Smooth muscle cell (in vitro differentiated cells): Measurements from ENCODE around the gene SHROOM3. TPM values are rescaled to one million over a fixed set of nuclear protein-coding genes. Genes with fewer than 3 reads are reported as not detected.
"Not testable (repeated sequence)": the region's sequence is repeated elsewhere in the genome, so short reads cannot be mapped to it uniquely, and the experiment has no call there.

ENCODE experiments used
- DNase-seq: peaks from one replicate; lab custom pipeline; 2025; ENCODE audit not compliant: unreplicated experiment; lab: John Stamatoyannopoulos, UW
- H2AFZ ChIP-seq: fragments of 200-600 bp; sonication (generic); 2 replicates; pipeline ENCODE4 v1.6.0; 2016; ENCODE audit warnings: antibody characterized with exemption, low read depth, mild to moderate bottlenecking
- H3F3A ChIP-seq: fragments of 200-600 bp; sonication (generic); 2 replicates; pipeline ENCODE4 v1.6.0; 2017; ENCODE audit warnings: antibody characterized with exemption, low read depth
- H3K27ac ChIP-seq: fragments of 200-600 bp; sonication (generic); 2 replicates; pipeline ENCODE4 v1.5.1; 2016; ENCODE audit warnings: low read depth, mild to moderate bottlenecking
- H3K27me3 ChIP-seq: fragments of 200-600 bp; sonication (generic); 2 replicates; pipeline ENCODE4 v1.6.1; 2016; ENCODE audit warnings: low read depth, mild to moderate bottlenecking
- H3K36me3 ChIP-seq: fragments of 200-600 bp; sonication (generic); 2 replicates; pipeline ENCODE4 v1.5.1; 2016; ENCODE audit warnings: low read depth
- H3K4me1 ChIP-seq: fragments of 200-600 bp; sonication (generic); 2 replicates; pipeline ENCODE4 v1.5.1; 2016; ENCODE audit warnings: low read depth
- H3K4me2 ChIP-seq: fragments of 200-600 bp; sonication (generic); 2 replicates; pipeline ENCODE4 v1.6.0; 2016; ENCODE audit warnings: mild to moderate bottlenecking
- H3K4me3 ChIP-seq: fragments of 200-600 bp; sonication (generic); 2 replicates; pipeline ENCODE4 v1.5.1; 2016; ENCODE audit warnings: mild to moderate bottlenecking
- H3K79me2 ChIP-seq: fragments of 200-600 bp; sonication (generic); 2 replicates; pipeline ENCODE4 v1.6.0; 2016; ENCODE audit warnings: low read depth, mild to moderate bottlenecking
- H3K9ac ChIP-seq: fragments of 200-600 bp; sonication (generic); 2 replicates; pipeline ENCODE4 v1.6.0; 2016; ENCODE audit warnings: low read depth
- H3K9me3 ChIP-seq: fragments of 200-600 bp; sonication (generic); replicated peaks from 2 replicates; pipeline ENCODE4 v1.5.1; 2016; ENCODE audit warnings: low read depth
- H4K20me1 ChIP-seq: fragments of 200-600 bp; sonication (generic); 2 replicates; pipeline ENCODE4 v1.6.0; 2016; ENCODE audit warnings: low read depth
- WGBS: methylation state at CpG from one replicate; pipeline ENCODE4 v1.1.7; 2016; ENCODE audit warnings: low lambda C conversion rate; 5-methylcytosine and 5-hydroxymethylcytosine counted together
- polyA plus RNA-seq: library from polyadenylated mRNA; unstranded; fragments of >200 nt; fragmentation: Nextera tagmentation; extraction: Ambion mirVana; gene quantifications from 2 replicates; pipeline ENCODE4 v1.2.1, GENCODE V29; 2016
- total RNA-seq: library from RNA; depleted of rRNA; stranded (reverse); fragments of >200 nt; gene quantifications from 2 replicates; pipeline ENCODE4 v1.2.3, GENCODE V29; 2014
- TF ChIP-seq, protein P1 (sequence below): fragments of 200-600 bp; sonication (generic); IDR thresholded peaks from 2 replicates; pipeline ENCODE4 v1.5.1; 2017; ENCODE audit warnings: borderline replicate concordance, mild to moderate bottlenecking, antibody characterized with exemption; ENCODE audit not compliant: insufficient read depth, poor library complexity, severe bottlenecking

Gene SHROOM3
- total and polyA plus RNA-seq, 2 experiments from 2014 or later, result 10.0 to 31.9 TPM

DNA sequence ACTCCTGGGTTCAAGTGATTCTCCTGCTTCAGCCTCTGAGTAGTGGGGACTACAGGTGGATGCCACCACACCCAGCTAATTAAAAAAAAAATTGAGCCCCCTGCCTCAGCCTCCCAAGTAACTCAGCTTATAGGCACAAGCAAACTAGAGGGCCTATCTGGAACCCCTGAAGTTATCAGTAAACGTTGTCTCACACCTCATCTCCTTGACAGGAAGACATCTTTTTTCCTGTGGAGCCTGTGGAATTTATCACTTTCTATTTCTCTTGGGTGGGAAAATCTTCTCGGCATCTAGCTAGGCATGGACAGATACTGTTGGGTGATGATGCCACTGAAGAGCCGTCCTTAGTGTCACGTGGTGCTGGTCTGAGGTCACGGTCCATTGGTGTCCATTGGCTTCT lies 291.6 kb downstream of the SHROOM3 start:
- H3K4me2 ChIP-seq, result no peak overlapping the region
- no peak overlapping the region for H3K4me3 ChIP-seq
- WGBS, result 84% methylated on average over 5 of the region's 5 CpGs
- TF ChIP-seq, protein P1, sequence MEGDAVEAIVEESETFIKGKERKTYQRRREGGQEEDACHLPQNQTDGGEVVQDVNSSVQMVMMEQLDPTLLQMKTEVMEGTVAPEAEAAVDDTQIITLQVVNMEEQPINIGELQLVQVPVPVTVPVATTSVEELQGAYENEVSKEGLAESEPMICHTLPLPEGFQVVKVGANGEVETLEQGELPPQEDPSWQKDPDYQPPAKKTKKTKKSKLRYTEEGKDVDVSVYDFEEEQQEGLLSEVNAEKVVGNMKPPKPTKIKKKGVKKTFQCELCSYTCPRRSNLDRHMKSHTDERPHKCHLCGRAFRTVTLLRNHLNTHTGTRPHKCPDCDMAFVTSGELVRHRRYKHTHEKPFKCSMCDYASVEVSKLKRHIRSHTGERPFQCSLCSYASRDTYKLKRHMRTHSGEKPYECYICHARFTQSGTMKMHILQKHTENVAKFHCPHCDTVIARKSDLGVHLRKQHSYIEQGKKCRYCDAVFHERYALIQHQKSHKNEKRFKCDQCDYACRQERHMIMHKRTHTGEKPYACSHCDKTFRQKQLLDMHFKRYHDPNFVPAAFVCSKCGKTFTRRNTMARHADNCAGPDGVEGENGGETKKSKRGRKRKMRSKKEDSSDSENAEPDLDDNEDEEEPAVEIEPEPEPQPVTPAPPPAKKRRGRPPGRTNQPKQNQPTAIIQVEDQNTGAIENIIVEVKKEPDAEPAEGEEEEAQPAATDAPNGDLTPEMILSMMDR, result no peak
- H4K20me1 ChIP-seq, result no peaks in the 10 kb centered on the region
- H3K27ac ChIP-seq, result no peak overlapping the region
- H3K79me2 ChIP-seq, result peaks cover 17% of the 10 kb centered on the region
- no peaks in the 10 kb centered on the region for H3F3A ChIP-seq
- H3K4me1 ChIP-seq, result peaks cover 23% of the 10 kb centered on the region
- no peak for DNase-seq
- no peaks in the 10 kb centered on the region for H3K27me3 ChIP-seq
- H3K9me3 ChIP-seq, result no peaks in the 10 kb centered on the region
- H3K36me3 ChIP-seq, result no peaks in the 10 kb centered on the region
- H3K9ac ChIP-seq, result no peak overlapping the region
- H2AFZ ChIP-seq, result no peak overlapping the region

DNA sequence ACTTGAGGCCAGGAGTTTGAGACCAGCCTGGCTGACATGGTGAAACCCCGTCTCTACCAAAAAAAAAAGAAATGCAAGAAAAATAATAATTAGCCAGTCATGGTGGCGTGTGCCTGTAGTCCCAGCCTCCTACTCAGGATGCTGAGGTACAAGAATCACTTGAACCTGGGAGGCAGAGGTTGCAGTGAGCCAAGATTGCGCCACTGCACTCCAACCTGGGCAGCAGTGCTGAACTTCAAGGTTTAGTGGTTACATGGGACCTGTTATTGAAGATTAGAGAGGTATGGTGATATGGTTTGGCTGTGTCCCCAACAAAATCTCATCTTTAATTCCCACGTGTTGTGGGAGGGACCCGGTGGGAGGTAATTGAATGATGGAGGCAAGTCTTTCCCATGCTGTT lies 292.9 kb downstream of the SHROOM3 start:
- not testable (repeated sequence) for DNase-seq, H3K9ac ChIP-seq, H3K36me3 ChIP-seq, H3K4me3 ChIP-seq, H3F3A ChIP-seq, H3K79me2 ChIP-seq, H3K9me3 ChIP-seq, H3K27ac ChIP-seq, H2AFZ ChIP-seq, H3K4me2 ChIP-seq, H4K20me1 ChIP-seq, H3K27me3 ChIP-seq
- H3K4me1 ChIP-seq, result peaks cover 22% of the 10 kb centered on the region
- 95% methylated on average over 5 of the region's 5 CpGs for WGBS

DNA sequence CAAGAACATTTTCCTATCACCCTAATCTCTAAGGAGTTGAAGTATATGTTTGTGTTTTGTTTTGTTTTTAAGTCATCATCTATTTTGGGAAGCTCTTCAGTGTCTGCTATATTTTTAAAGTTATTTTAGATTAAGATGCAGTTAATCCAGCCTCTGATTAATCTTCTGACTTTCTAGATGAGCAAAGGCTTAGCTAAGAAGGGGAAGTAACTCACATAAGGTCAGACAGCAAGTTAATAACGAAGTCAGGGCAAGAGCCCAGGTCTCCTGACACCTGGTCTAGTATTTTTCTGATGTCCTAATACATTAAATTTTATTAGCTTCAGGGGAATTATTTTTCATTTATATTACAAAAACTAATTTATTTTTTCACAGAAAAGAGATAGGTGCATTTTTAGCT lies 294.4 kb downstream of the SHROOM3 start:
- H3K36me3 ChIP-seq, result no peaks in the 10 kb centered on the region
- H3K9me3 ChIP-seq, result no peaks in the 10 kb centered on the region
- no peak overlapping the region for H2AFZ ChIP-seq
- WGBS, result 83% methylated on average over 1 of the region's 1 CpG
- no peaks in the 10 kb centered on the region for H3K27me3 ChIP-seq
- no peak overlapping the region for H3K4me2 ChIP-seq
- H3K79me2 ChIP-seq, result peaks cover 6% of the 10 kb centered on the region
- peaks cover 7% of the 10 kb centered on the region for H3K4me1 ChIP-seq
- no peaks in the 10 kb centered on the region for H3F3A ChIP-seq
- H3K4me3 ChIP-seq, result no peak overlapping the region
- no peak overlapping the region for H3K9ac ChIP-seq
- no peak for DNase-seq
- H4K20me1 ChIP-seq, result no peaks in the 10 kb centered on the region
- TF ChIP-seq, protein P1, result no peak
- H3K27ac ChIP-seq, result no peak overlapping the region

GRCh38 chr4:76729980-76730379 lies 295.0 kb downstream of the SHROOM3 start:
- TF ChIP-seq, protein P1, result no peak
- H3K9me3 ChIP-seq, result no peaks in the 10 kb centered on the region
- H3K27ac ChIP-seq, result no peak overlapping the region
- no peak overlapping the region for H3K4me2 ChIP-seq
- peaks cover 6% of the 10 kb centered on the region for H3K79me2 ChIP-seq
- H2AFZ ChIP-seq, result no peak overlapping the region
- no peaks in the 10 kb centered on the region for H4K20me1 ChIP-seq
- H3K4me1 ChIP-seq, result peaks cover 3% of the 10 kb centered on the region
- WGBS, result 97% methylated on average over 1 of the region's 1 CpG
- H3K4me3 ChIP-seq, result no peak overlapping the region
- no peak overlapping the region for H3K9ac ChIP-seq
- H3F3A ChIP-seq, result no peaks in the 10 kb centered on the region
- H3K36me3 ChIP-seq, result no peaks in the 10 kb centered on the region
- no peaks in the 10 kb centered on the region for H3K27me3 ChIP-seq
- DNase-seq, result no peak
